Measurements from ENCODE around the gene PITPNB.

The PITPNB gene

GRCh38 chr22:27842669-27843431 lies 76.2 kb downstream of the PITPNB start:
- Mint-ChIP-seq H3K27me3 (no peaks in the 10 kb centered on the region), H3K9me3 (peaks cover 5% of the 10 kb centered on the region), H3K27ac (ENCODE audit: low read depth) (peak overlapping the region; percentile 38), H3K4me1 (no peaks in the 10 kb centered on the region), H3K36me3 (ENCODE audit: insufficient read depth) (peaks cover 2% of the 10 kb centered on the region), H3K4me3 (no peak overlapping the region)
- DNase-seq (ENCODE audit: low spot score in 2 of 2) (no peak), ATAC-seq (replicated peaks; ENCODE audit: extremely low read depth, poor library complexity, severe bottlenecking) (no peak)

GRCh38 chr22:27842201-27842600 lies 76.9 kb downstream of the PITPNB start:
- no peak for ATAC-seq (replicated peaks; ENCODE audit: extremely low read depth, poor library complexity, severe bottlenecking)
- Mint-ChIP-seq H3K9me3 (peaks cover 5% of the 10 kb centered on the region), H3K4me1 (no peaks in the 10 kb centered on the region), H3K4me3 (no peak overlapping the region), H3K27ac (ENCODE audit: low read depth) (peak overlapping the region; percentile 38), H3K36me3 (ENCODE audit: insufficient read depth) (peaks cover 2% of the 10 kb centered on the region), H3K27me3 (no peaks in the 10 kb centered on the region)
- DNase-seq (ENCODE audit: low spot score in 2 of 2) = no peak

- no peaks in the 10 kb centered on the region for H3K4me1 Mint-ChIP-seq
- H3K36me3 Mint-ChIP-seq (ENCODE audit: insufficient read depth) = peaks cover 4% of the 10 kb centered on the region
- peaks cover 5% of the 10 kb centered on the region for H3K9me3 Mint-ChIP-seq
- H3K27ac Mint-ChIP-seq (ENCODE audit: low read depth) = no peak overlapping the region
- H3K27me3 Mint-ChIP-seq = no peaks in the 10 kb centered on the region
- DNase-seq (ENCODE audit: low spot score in 2 of 2) (no peak), ATAC-seq (replicated peaks; ENCODE audit: extremely low read depth, poor library complexity, severe bottlenecking) (no peak)
- no peak overlapping the region for H3K4me3 Mint-ChIP-seq
Observed at GRCh38 chr22:27840436-27840835, 78.6 kb downstream of the PITPNB start.

GRCh38 chr22:27839057-27839660 lies 79.9 kb downstream of the PITPNB start:
- ATAC-seq (replicated peaks; ENCODE audit: extremely low read depth, poor library complexity, severe bottlenecking) = no peak
- Mint-ChIP-seq H3K27me3 (no peaks in the 10 kb centered on the region), H3K36me3 (ENCODE audit: insufficient read depth) (peaks cover 4% of the 10 kb centered on the region), H3K9me3 (peaks cover 5% of the 10 kb centered on the region), H3K4me1 (no peaks in the 10 kb centered on the region), H3K4me3 (no peak overlapping the region), H3K27ac (ENCODE audit: low read depth) (no peak overlapping the region)
- DNase-seq (ENCODE audit: low spot score in 2 of 2) = no peak

GRCh38 chr22:27836181-27836580 lies 82.9 kb downstream of the PITPNB start:
- Mint-ChIP-seq H3K4me3 (no peak overlapping the region), H3K9me3 (peaks cover 5% of the 10 kb centered on the region), H3K36me3 (ENCODE audit: insufficient read depth) (peaks cover 5% of the 10 kb centered on the region), H3K27me3 (no peaks in the 10 kb centered on the region), H3K4me1 (peaks cover 11% of the 10 kb centered on the region), H3K27ac (ENCODE audit: low read depth) (no peak overlapping the region)
- no peak for ATAC-seq (replicated peaks; ENCODE audit: extremely low read depth, poor library complexity, severe bottlenecking)
- no peak for DNase-seq (ENCODE audit: low spot score in 2 of 2)

GRCh38 chr22:27835446-27835845 lies 83.6 kb downstream of the PITPNB start:
- Mint-ChIP-seq H3K4me3 (no peak overlapping the region), H3K27ac (ENCODE audit: low read depth) (no peak overlapping the region), H3K9me3 (peaks cover 5% of the 10 kb centered on the region), H3K27me3 (no peaks in the 10 kb centered on the region), H3K36me3 (ENCODE audit: insufficient read depth) (peaks cover 3% of the 10 kb centered on the region), H3K4me1 (peaks cover 11% of the 10 kb centered on the region)
- no peak for ATAC-seq (replicated peaks; ENCODE audit: extremely low read depth, poor library complexity, severe bottlenecking)
- DNase-seq (ENCODE audit: low spot score in 2 of 2) = no peak

GRCh38 chr22:27834364-27835185 lies 84.5 kb downstream of the PITPNB start:
- Mint-ChIP-seq H3K9me3 (peaks cover 5% of the 10 kb centered on the region), H3K27ac (ENCODE audit: low read depth) (no peak overlapping the region), H3K27me3 (no peaks in the 10 kb centered on the region), H3K4me1 (peaks cover 11% of the 10 kb centered on the region), H3K36me3 (ENCODE audit: insufficient read depth) (peaks cover 3% of the 10 kb centered on the region), H3K4me3 (no peak overlapping the region)
- DNase-seq (ENCODE audit: low spot score in 2 of 2) (no peak), ATAC-seq (replicated peaks; ENCODE audit: extremely low read depth, poor library complexity, severe bottlenecking) (no peak)

- Mint-ChIP-seq H3K9me3 (peaks cover 3% of the 10 kb centered on the region), H3K27me3 (no peaks in the 10 kb centered on the region), H3K4me1 (peaks cover 11% of the 10 kb centered on the region), H3K27ac (ENCODE audit: low read depth) (no peak overlapping the region), H3K4me3 (no peak overlapping the region), H3K36me3 (ENCODE audit: insufficient read depth) (peaks cover 3% of the 10 kb centered on the region)
- DNase-seq (ENCODE audit: low spot score in 2 of 2) = no peak
- ATAC-seq (replicated peaks; ENCODE audit: extremely low read depth, poor library complexity, severe bottlenecking) = no peak
Observed at GRCh38 chr22:27833803-27834202, 85.3 kb downstream of the PITPNB start.

GRCh38 chr22:27832606-27833005 lies 86.5 kb downstream of the PITPNB start:
- Mint-ChIP-seq H3K4me3 (no peak overlapping the region), H3K36me3 (ENCODE audit: insufficient read depth) (peaks cover 3% of the 10 kb centered on the region), H3K27me3 (no peaks in the 10 kb centered on the region), H3K9me3 (no peaks in the 10 kb centered on the region), H3K4me1 (peaks cover 11% of the 10 kb centered on the region), H3K27ac (ENCODE audit: low read depth) (no peak overlapping the region)
- ATAC-seq (replicated peaks; ENCODE audit: extremely low read depth, poor library complexity, severe bottlenecking) (no peak), DNase-seq (ENCODE audit: low spot score in 2 of 2) (no peak)

- Mint-ChIP-seq H3K36me3 (ENCODE audit: insufficient read depth) (peaks cover 1% of the 10 kb centered on the region), H3K4me3 (no peak overlapping the region), H3K9me3 (no peaks in the 10 kb centered on the region), H3K27me3 (no peaks in the 10 kb centered on the region), H3K27ac (ENCODE audit: low read depth) (no peak overlapping the region), H3K4me1 (peaks cover 11% of the 10 kb centered on the region)
- ATAC-seq (replicated peaks; ENCODE audit: extremely low read depth, poor library complexity, severe bottlenecking) (no peak), DNase-seq (ENCODE audit: low spot score in 2 of 2) (no peak)
Observed at GRCh38 chr22:27829620-27830019, 89.4 kb downstream of the PITPNB start.

GRCh38 chr22:27827604-27828587 lies 91.2 kb downstream of the PITPNB start:
- peaks cover 1% of the 10 kb centered on the region for H3K36me3 Mint-ChIP-seq (ENCODE audit: insufficient read depth)
- no peaks in the 10 kb centered on the region for H3K9me3 Mint-ChIP-seq
- ATAC-seq (replicated peaks; ENCODE audit: extremely low read depth, poor library complexity, severe bottlenecking) (no peak), DNase-seq (ENCODE audit: low spot score in 2 of 2) (no peak)
- H3K4me3 Mint-ChIP-seq = no peak overlapping the region
- H3K4me1 Mint-ChIP-seq = peaks cover 11% of the 10 kb centered on the region
- no peak overlapping the region for H3K27ac Mint-ChIP-seq (ENCODE audit: low read depth)
- H3K27me3 Mint-ChIP-seq = no peaks in the 10 kb centered on the region

- H3K36me3 Mint-ChIP-seq (ENCODE audit: insufficient read depth) = no peaks in the 10 kb centered on the region
- no peak overlapping the region for H3K4me3 Mint-ChIP-seq
- DNase-seq (ENCODE audit: low spot score in 2 of 2) = no peak
- no peaks in the 10 kb centered on the region for H3K4me1 Mint-ChIP-seq
- H3K27me3 Mint-ChIP-seq = no peaks in the 10 kb centered on the region
- no peaks in the 10 kb centered on the region for H3K9me3 Mint-ChIP-seq
- ATAC-seq (replicated peaks; ENCODE audit: extremely low read depth, poor library complexity, severe bottlenecking) = no peak
- no peak overlapping the region for H3K27ac Mint-ChIP-seq (ENCODE audit: low read depth)
Observed at GRCh38 chr22:27825174-27825573, 93.9 kb downstream of the PITPNB start.

All from central memory CD8-positive, alpha-beta T cell (primary cell).